UCSD-AML1 (cell line): ENCODE measurements around the gene IRF9.

Experiments used
- DNase-seq: peaks from one replicate; lab custom pipeline; 2025; ENCODE audit not compliant: unreplicated experiment; lab: John Stamatoyannopoulos, UW

The IRF9 gene

DNA sequence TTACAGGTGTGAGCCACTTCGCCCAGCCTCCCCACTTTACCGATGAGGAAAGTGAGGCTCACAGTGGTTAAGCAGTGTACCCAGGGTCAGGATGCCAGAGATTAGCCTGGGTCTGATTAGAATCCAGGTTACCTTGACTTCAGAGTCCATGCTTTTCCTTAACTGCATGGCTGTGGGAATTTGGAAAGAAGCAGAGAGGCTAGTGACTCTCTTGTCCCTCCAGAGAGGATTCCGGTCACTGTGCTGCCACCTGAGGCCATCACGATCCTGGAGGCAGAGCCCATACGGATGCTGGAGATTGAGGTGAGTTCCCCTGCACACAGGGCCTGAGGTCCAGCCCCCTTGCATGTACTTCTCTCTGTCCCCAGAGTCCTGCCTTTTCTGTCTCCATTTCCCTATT is 15.5 kb downstream of the IRF9 start:
- DNase-seq: no peak

DNA sequence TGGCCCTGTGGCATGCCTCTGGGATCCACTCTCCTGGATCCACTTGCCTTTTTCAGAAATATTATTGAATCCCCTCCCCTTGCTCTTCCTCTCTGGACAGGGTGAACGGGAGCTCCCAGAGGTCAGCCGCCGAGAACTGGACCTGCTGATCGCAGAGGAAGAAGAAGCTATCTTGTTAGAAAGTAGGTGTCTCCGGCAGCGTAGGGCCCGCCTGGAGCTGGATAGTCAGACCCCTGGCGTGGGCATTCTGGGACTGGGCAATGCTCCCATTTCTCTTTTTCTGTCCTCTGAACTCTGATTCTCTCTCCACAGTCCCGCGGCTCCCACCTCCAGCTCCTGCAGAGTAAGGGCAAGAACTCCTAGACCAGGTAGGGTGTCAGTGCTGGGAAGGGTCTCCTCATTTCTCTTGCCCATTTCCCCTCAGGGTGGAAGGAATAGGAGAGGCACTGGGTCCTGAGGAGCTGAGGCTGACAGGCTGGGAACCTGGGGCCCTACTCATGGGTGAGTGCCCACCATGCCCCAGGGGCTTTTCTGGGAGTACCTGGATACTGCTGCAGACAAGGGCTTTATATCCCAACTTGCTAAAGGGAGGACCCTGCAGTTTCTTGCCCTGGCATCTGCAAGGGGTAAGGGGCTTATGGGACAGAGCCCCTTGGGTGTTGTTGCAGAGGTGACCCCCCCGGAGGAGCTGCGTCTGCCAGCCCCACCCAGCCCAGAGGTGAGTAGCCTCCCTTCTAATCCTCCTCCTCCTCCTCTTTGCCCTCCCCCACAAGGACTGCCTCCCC is 16.2 kb downstream of the IRF9 start:
- no peak for DNase-seq

- DNase-seq: no peak
Measured at GRCh38 chr14:24177891-24178290, 16.8 kb downstream of the IRF9 start.

GRCh38 chr14:24178399-24179178 is 17.5 kb downstream of the IRF9 start:
- DNase-seq: no peak

GRCh38 chr14:24179294-24179960 is 18.4 kb downstream of the IRF9 start:
- no peak for DNase-seq

DNA sequence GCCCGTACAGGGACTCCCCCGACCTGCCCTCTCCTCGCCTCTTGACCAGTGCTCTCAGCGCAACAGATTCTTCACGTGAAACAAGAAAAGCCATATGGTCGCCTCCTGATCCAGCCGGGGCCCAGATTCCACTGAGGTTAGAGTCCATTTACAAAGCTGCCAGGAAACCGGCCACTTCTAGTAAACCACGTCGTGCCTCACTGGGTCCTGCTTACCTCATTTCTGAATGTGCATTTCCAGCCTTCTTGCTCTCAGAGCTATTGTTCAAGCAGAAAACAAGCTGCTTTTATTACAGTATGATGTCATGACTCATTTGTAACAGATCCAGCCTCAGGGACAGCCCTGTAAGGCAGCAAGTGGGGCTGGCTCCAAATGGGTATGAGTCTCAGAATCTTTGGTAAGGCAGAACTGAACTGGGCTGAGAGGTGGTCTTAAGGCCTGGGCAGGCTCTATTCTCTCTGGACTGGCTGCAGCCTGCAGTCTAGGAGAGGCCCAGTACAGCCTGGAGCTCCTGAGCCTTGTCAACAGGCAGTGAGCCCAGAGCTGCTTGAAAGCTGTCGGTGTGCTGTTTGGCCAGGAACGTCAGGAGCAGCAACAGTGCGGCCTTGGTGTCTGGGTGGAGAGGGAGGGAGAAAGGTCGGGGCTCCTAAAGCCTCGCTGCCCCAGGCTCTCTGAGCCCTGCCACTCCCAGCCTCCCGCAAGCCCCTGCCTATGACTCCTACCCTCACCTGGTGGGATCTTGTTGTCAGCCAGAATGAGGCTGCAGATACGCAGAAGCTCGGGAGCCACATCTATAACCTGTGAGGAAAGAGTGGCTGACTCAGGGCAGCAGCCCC is 19.1 kb downstream of the IRF9 start:
- DNase-seq: no peak

DNA sequence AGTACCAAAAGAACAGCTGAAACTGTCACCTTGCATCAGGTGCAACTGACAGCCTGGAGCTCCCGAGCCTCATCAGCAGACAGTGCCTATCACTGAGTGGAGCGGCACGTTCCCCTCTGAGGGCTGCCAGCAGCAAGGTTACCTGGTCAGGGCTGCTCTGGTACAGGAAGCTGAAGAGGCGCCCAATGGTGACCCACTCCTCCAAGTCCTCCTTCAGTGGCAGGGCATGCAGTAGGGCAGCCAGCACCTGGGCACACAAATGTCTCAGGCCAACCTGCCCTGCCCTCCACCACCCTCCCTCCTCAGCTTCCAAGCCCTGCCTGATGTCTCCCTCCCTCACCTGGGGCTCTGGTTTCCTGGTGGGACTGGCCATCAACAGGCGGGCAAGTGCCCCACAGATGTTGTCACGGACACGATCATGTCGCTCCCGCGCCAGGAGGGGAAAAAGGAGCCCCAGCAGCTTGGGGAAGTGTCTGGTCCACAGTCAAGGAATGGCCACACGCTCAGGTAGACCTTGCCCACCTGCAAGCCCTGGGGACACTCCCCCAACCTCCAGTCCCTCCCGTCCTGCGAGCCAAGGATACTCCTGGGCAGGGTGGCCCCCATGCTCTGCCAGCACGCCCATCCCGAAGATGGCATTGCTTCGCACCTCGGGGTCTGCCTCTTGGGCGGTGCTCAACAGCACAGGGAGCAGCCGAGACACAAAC is 20.5 kb downstream of the IRF9 start:
- DNase-seq: no peak

- DNase-seq: no peak
Measured at GRCh38 chr14:24182110-24182882, 21.2 kb downstream of the IRF9 start.

GRCh38 chr14:24183014-24183481 is 22.0 kb downstream of the IRF9 start:
- DNase-seq: no peak

DNA sequence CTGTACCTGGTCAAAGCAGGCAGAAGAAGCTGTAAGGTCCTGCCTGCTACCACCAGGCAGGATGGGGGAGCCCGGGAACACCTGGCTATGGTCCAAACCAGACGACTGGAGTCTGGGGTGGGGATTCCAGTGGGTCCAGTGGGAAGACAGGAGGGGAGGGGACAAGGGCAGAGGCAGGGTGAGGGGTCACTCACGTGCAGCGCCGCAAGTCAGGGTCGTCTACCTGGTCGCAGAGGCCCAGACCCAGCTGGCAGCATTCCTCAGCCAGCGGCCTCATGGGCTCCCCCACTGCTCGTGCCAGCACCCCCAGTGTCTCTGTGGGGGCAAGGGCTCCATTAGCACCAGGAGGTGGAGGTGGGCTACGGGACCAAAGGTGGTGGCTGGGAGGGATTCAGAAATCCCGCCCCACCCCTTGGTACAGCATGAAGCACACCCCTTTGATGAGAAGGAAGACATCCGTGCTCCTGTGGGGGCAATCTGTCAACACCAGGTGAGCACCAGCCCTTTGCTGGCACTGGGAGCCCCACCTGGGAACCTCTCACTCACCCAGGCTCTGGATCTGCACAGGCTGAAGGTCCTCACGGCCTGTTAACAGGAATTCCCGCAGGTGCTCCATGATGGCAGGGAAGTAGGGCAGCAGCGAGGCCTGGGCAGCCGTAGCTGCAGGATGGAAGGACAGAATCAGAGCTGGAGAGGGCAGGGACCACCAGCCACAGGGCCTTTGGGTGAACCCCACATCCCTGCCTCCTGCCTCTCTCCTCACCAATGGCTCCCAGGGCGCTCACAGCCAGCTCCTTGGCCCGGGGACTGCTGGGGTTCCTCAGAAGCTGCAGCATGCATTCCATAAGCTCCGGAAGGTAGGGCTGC is 23.3 kb downstream of the IRF9 start:
- no peak for DNase-seq

DNA sequence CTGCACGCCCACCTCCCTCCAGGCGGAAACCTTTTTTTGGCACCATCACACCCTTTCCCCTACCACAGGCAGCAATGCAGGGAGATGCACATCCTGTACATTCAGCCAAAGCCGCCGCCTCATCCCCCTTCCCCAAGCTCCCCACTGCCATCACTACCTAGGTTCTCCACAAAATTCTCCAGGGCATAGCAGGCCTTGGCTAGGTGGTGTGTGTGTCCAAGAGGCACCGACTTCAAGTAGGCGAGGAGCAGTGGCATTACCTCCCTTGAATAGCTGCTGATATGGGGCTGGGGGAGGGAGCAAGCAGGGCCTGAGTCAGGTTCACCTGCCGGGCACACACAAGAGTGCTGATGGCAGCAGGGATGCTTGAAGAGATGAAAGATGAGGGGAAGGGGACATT is 24.0 kb downstream of the IRF9 start:
- DNase-seq: no peak

- no peak for DNase-seq
Measured at GRCh38 chr14:24185741-24186140, 24.7 kb downstream of the IRF9 start.

DNA sequence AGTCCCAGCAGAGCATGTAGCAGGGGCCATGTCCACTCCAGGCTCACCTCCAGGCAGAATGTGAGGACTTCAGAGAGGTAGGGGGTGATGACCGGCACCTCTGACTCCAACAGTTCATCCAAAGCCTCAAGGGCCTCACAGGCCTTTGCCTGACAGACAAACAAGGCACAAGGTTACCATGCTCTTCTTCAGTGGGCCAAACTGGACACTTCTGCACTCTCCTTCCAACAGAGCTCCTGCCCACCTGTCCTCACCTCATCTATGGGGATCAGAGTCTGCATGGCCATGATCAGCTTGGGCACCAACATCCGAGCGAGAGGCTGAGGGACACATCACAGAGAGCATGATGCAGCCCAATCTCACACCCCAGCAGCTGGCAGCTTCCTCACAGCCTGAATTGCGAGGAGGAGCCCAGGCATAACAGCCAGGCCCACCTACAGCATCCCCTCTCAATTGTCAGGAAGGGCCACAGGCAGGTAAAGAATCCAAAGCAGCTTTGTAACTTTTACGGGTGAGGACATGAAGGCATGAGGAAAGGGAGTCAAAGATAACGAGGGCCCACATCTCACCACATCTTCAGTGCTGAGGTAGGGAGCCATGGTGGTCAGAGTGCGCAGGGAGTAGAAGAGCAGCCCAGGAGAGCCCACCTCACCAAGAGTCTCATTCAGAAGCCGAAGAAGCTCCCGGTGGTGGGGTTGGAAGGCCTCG is 25.9 kb downstream of the IRF9 start:
- DNase-seq: no peak

GRCh38 chr14:24187539-24187915 is 26.5 kb downstream of the IRF9 start:
- no peak for DNase-seq

- peak; percentile 94 for DNase-seq
Measured at GRCh38 chr14:24188251-24189058, 27.4 kb downstream of the IRF9 start, which contains the start of gene IPO4. Gene IPO4, minus strand, starts transcription at chr14:24188816. Its CDS starts 29 bp downstream, at chr14:24188787.

DNA sequence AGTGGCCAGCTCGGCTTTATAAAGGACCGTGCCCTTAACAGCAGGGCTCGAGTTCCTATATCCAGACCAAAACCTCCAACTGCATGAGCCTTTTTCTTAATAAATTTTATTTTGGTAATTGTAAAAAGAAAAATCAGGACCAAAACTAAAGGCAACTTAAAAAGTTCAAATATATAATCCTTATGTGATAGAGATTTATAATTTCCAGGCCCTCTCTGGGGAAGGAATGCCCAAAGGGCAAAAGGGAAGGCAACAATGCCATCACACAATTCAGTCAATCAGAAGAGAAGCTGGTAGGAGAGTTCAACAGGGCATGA is 28.0 kb downstream of the IRF9 start:
- no peak for DNase-seq

DNA sequence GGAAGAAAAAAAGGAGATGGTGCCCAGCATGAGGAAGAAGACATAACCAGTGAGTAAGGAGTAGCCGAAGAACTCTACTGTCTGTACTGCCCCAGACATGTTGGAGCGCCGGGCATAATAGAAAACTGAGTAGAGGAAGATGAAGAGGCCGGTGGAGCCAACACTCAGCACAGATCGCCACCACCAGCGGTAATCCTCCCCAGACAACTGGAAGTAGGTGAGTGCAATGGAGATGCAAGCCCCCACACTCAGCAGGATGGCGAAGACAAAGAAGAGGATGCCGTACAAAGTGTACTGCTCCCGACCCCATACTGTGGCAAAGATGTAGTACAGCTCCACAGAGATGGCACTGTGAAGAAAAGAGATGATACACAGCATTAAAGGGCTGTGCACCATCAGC is 28.4 kb downstream of the IRF9 start:
- no peak for DNase-seq
